ENCODE data around the gene TFAP2E.
A peak's percentile ranks its signal among the peaks of the same experiment; 100 is the strongest.

The TFAP2E gene

DNA sequence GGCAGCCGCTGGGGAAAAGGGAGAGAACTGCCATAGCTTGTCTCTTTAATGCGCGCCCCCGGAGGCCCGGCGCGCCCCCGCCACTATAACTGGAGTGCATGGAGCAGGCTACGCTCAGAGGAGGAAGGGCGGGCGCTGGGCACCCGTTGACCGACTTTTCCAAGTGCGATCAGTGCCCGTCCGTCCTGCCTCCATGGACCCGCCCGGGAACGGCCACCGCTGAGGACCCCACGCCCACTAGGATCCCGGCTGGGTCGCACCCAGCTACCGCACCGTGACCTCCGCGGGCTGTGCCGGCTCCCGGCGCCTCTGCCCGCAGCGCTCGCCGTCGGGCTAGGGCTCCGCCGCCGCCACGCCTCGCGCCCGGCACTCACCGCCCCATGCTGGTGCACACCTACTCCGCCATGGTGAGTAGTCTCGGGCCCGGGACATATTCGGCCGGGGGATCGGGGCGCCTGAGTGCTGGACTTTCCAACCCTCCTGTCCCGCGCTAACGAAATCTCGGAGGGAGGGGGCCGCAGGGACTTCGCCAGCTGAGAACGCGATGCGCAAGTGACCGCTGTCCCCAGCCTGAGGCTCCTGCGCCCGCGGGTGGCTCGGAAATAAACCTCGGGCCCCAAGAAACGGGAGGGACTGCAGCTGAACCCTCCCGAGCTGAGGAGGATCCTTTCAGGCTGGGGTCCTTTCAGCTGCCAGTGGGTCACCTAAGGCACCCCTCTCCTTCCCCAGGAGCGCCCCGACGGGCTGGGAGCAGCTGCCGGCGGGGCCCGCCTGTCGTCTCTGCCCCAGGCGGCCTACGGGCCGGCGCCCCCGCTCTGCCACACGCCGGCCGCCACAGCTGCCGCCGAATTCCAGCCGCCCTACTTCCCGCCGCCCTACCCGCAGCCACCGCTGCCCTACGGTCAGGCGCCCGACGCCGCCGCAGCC lies at the start of gene TFAP2E:
Gene TFAP2E, plus strand, starts transcription at position 117 of the 927 bp plus-strand sequence. Its CDS starts 264 bp downstream, at position 381.
- no peak for DNase-seq

DNA sequence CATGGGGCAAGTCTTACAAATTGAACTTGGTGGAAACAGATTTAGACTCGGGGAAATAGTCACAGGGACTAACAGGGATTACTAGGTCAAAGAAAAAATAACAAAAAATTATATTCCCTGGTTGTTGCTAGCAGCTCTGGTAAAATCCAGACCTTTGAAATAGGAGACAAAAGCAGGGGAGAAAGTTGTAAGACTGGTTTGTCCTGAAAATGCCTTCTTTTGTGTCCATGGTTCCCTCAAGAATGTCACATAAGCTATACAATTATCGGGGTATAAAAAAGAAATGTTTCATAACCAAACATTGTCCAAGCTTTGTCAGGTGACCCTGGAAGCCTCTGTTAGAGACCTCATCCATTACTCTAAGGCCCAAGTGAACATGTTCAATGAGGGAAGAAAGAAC lies 49.0 kb upstream of the TFAP2E start:
- no peak for DNase-seq

DNA sequence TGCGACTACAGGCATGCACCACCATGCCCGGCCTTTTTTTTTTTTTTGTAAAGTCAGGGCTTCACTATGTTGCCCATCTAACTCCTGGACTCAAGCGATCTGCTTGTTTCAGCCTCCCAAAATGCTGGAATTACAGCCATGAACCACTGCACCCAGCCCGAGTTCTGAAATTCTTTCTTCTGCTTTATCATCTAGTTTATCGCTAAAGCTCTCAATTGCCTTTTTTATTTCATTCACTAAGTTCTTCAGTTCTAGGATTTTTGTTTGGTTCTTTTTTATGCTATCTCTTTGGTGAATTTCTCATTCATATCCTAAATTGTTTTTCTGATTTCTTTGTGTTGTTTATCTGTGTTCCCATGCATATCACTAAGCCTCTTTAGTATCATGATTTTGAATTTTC lies 42.9 kb upstream of the TFAP2E start:
- no peak for DNase-seq

DNA sequence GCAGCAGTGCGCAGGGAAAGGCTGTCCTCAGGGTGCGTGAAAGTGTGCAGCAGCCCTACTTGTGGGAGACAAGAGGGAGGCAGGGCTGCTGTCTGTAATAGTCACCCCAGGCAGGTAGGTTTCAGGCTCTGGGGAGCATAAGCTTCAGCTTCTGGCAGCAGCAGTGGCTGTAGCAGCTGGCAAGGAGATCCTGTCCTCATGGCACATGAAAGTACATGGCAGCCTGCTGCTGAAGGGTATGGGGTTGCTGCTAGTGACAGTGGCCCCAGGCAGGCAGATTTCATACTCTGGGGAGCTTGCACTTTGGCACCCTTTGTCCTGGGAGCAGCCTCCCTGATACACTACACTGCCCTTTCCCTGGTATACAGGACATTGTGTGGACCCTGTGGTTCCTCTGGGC lies 42.2 kb upstream of the TFAP2E start:
- no peak for DNase-seq

DNA sequence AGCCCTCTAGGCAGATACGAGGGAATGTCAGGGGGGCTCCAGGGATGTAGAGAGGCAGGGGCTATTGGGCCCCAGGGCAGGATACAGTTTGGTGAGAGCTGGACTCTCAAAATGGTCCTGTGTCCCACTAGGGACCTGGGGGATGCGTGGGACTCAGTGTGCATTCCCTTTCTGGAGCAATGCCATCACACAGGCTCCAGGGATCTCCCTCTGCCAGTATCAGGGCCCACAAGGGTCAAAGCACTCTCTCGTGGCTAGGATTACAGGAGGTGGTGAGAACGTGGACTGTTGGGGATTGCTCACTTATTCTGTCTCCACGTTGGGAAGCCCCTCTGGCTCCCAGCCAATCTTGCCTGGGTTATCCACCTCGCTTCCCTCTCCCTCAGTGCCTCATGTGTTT lies 41.7 kb upstream of the TFAP2E start:
- no peak for DNase-seq

DNA sequence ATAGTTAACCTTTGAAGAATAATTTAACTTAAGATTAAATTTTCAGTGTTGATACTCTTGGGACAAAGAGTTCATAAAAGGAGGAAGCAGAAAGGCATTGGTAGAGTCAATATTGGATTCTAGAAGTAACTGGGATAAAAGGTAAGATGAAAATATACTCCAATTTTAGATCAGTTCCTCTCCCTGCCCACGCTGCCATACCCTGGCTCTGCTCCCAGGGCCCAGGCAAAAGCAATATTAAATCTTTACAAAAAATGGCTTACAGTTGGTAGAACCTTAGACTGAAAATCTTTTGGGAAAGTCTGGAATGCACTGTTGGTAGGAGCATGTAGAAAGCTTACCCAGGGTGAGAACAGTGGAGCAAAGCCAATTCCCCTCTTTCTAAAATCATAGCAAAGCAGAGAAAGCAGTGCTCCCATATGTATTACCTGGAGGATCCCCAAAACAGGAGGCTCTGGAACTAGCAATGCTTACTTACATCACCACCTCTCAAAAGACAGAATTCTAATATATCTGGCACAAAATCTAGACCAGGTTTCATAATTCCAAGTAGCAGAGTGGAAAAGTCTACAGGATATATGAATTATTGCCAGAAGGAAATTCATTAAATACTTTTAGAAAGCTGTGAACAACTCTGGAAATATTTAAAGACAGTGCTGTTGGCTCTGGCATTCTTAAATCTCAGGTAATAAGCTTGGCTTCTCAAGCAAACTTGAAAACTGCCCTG lies 40.5 kb upstream of the TFAP2E start:
- no peak for DNase-seq

DNA sequence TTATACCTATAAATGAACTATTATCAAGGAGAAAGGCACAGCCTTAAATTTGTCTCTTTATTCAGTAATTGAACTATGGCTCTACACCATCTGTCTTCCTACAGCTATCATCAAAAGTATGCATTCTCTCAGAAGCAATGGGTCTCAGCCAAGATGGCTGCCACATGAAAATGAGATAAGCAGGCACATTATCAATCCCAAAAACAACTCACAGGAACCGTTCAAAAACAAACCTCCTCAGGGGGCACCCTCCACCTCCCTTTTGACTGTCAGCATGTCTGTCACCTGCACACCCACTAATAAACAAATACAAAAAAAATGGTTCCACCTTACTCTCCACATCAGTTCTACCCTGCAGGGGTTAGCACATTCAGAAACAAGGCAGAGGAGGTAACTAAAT lies 39.5 kb upstream of the TFAP2E start:
- no peak for DNase-seq

DNA sequence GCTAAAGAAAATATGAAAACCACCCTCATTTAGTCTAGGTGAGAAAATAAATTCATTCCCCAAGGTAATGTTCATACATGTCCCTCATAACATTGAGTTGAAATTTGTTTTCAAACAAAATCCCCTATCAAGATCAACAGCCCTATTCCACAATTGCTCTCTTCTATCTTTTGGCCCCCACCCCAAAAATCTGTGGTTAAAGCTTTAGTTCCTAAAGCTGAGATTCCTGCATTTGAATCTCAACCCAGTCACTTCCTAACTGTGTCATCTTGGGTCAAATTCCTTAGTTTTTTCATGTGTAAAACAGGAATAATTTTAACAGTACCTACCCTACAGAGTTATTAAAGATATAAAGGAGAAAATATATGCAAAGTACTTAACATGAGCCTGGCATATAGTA lies 37.9 kb upstream of the TFAP2E start:
- DNase-seq: no peak

DNA sequence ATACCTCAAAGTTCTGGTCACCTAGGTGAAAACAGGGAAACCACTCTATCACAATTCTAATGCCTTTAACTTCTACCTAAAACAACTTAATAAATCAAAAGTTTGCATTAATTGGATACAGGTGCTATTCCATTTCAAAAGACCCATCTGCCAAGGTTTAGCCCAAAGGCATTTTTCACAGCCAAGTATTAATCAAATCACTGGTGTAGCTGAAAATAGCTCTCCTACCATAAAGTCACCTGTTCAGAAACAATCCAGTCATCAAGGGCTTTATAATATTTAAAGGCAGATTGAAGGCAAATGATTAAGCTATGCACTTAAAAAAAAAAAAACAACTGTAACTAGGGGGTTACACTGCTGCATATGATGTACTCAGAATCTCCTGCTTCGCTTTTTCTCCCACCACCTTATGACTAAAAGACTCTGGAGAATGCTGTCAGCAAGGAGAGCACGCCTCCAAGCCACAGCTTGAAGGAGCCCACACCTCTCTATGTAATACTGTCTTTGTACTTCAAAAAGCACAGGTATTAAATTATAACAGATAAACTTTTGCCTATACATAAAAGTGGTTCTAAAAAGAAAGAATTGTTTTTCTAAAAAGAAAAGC lies 36.5 kb upstream of the TFAP2E start:
- no peak for DNase-seq

DNA sequence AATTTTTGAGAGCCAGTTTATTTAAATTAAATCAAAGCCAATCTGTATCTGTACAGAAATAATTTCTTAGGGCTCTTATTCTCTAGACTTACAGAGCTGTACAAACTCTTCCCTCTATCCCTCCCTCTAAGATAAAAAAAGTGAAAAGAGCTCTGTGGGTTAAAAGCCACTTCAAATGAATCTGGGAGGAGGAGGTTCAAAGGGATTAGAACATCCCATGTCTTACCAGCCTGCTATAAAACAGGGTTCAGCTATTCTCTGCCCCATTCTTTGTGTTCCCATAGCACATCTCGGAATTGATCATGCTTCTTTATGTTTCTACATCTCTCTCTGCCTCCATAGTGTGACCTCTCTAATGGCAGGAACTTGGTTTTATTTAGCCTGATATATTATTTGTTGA lies 35.3 kb upstream of the TFAP2E start:
- no peak for DNase-seq

DNA sequence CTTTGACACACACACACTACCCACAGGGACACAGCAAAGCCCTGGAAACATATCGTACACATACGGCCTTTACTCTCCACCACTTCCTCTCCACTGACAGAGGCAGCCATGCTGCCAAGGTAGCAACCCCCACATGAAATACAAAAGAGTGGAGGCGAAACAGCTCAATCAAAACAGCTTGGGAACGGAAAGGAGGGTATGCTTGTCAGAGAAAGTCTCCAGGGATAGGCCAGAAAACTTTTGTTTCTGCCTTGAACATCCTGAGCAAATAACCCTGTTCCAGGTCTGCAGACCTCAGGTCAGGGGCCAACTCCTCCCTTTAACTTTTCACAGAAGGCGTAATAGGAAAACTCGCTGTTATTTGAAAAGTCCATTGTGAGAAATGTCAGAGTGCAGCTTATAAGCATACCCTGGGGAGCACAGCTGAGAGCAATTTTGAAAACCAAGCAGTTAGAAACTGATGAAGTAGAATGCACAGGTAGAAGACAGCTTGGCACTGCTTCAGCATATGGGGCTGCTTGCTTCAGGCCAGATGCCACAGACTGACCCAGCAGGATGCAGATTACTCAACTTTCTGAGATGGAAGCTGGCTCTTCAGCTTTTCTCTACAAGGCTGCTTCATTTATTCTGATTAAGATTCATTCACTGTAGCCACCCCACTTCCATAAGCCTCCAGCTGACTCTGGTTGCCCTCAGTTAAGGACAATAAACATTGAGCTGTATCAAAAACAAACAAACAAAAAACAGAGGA lies 33.9 kb upstream of the TFAP2E start:
- DNase-seq: peak; percentile 53

DNA sequence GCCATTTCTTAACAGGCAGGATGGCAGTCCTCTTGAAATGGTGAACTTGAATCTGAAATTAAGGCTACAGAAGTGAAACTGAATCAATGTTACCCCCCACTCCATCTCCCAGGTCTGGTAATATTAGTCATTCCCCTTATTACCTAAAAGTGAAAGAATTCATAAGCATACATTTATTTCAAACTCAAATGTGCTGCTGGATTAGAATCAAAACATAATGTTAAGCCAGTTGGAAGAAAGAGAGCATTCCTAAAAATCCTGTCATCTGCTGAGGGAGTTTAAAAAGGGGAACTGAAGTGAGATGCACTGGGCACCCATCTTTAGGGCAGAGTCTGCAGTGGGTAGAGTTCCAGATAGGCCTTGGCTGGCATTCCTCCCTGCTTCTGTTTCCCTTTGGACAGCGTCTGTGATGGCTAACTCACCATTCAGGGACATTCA lies 33.3 kb upstream of the TFAP2E start:
- DNase-seq: no peak

DNA sequence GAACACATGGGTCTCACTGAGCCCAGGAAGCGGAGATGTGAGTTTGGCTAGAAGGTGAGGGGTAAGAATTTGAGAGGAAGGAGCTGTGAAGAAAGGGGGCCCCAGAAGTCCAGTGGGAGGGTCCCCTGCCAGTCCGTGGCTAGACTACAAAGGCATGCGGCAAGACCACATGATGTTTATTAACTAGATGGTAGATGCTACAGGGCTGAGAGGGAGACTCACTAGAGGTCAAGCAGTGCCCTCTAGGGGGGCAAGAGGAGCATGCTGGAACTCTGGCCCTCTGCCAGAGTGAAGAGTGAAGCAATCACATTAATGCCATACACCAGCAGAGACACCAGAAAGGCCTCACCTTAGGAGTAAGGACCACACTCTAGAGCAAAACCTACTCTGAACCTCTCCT lies 28.1 kb upstream of the TFAP2E start:
- DNase-seq: peak; percentile 74

DNA sequence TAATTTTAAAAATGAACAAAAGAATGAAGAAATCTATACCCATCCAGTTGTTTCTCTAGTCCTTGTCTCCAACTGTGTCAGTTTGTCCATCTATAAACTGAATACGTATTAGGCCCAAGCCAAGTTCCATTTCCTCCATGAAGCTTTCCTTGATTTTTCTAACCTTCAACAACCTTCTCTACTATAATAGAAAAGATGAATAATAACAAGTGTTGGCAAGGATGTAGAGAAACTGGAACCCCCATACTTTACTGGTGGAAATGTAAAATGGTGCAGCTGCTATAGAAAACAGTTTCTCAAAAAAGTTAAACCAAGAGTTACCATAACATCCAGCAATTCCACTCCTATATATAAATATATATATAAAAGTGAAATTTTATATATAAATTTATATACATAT lies 26.5 kb upstream of the TFAP2E start:
- no peak for DNase-seq

DNA sequence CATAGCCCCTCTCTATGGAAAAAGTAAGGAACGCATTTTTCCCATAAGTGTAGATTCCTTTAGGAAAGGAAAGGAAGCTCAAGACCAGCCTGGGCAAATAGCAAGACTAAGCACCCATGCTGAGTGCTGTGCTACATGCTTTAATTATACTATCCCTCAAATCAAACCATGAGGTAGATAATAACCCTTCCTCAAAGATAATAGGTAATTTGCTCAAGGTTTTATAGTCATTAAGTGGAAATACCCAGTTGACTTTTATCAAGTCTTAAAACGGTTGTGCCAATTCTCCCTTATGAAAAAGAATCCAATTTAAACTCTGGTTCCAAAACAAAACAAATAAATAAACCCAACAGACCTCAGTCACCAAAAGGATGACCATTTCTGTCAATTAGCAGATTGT lies 19.3 kb upstream of the TFAP2E start:
- no peak for DNase-seq

DNA sequence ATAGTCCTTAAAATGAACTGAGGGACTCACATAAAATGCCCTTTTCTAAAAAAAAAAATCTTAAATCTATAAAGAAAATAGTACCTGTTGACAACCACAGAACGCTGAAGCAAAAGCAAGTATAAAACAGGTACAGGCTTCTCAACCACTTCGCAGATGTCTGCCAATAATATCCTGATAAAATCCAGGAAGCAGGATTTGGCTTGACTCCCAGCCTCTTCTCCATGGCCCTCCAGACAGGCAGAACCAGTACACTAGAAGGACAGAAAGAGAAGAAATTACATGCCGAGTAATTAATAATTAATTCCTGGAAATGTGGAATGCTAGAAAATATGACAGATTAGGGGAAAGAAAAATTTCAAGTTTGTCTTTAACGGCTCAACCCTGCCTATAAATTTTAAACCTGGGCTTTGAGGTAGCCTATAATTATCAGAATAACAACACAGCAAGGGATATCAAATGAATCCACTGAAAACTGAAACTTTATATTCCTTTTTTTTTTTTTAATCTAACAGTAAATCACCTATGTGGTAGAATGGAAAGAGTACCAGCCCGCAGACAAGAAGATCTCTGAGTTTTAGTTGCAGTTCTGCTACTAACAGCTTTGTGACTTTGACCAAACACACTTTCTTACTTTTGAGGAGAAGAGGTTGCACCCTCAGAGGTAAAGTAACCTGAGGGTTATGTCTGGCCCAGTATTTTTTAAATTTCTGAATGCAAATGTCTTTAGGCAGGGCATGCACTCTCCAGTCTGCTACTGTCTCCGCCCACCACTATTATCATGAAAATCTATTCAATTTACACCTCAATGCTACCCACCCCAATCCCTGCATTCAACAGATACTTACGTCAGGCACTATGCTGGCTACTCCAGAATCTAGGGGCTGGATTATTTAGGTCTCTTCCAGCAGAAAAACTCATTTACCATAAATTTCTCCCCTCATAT lies 18.6 kb upstream of the TFAP2E start:
- no peak for DNase-seq

DNA sequence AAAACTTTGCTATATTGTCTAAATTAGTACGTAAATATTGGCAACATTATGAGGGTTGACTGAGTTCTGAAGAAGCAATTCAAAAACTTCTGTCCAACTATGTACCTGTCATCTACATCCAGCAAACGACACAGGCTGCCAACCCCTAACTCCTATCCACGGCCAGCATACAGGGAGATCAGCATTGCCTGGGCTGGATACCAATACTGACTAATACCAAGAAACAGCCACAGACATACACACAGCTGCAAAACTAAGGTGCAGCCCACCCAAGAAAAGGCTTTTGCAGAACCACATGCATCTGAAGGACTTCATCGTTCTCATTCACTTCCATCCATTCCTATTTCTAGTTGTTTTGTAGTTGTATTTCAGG lies 17.9 kb upstream of the TFAP2E start:
- no peak for DNase-seq

DNA sequence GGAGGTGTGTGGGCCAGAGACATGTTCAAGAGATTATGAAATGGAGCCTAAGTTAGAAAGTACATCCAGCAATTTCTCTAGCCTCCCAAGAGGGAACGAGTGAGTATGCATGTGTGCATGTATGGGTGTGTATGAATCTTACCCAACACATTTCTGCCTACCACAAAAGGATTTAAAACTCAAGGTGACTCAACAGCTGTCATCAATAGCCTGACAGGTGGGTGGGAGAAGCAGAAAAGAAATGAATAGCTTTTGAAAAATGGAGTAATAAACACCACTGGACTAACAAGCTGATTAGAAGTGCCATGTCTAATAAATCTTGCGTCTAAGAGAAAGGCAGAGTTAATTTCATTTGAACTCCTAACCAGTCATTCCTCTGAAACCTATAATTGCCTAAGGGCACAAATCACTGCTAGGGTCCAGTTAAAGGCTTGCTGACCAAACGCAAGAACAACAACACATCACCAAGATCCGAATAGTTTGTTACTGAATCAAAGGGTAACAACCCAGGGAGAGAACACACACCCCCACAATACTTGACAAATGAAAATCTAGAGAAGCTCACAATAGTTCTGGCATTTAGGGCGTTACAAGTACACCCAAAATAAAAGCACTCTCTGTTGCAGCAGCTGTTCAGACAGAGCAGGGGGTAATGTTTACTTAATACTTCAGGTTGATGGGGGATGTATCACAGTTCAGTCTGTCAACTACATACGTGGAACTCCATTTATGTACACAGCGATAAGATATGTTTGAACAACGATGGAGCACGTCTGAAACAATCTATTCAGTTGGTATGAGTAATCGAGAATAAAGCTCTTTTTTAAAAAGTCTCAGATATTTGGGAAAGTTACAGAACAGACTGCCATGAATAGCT lies 17.3 kb upstream of the TFAP2E start:
- DNase-seq: no peak

DNA sequence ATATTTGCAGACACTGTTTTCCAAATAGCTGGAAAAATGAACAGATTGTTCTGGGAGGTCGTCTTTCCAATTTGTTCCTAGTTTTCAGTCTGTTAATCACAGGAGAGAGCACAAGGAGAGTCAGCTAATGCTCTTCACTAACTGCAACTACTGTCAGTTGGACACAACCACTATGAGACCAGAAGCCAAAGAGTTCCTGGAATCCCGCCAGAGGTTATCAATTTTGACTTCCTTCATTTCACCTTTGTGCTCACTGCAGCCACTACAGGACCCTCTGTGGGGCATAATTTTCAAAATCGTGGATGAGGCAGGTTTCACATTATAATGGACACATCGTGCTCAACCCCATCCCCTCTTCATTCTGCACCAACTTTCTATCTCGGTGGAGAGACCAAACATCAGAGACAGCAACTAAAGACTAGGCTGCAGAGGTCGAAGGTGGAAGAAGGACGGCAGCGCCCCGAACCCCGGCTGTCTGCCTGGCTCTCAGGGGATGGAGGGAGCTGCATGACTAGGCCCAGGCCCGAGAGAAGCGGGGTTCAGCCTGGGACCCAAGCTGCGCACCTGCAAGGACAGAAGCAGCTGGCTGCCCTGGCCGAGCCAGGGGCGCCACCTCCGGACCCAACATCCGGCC lies 16.5 kb upstream of the TFAP2E start:
- peak; percentile 21 for DNase-seq

DNA sequence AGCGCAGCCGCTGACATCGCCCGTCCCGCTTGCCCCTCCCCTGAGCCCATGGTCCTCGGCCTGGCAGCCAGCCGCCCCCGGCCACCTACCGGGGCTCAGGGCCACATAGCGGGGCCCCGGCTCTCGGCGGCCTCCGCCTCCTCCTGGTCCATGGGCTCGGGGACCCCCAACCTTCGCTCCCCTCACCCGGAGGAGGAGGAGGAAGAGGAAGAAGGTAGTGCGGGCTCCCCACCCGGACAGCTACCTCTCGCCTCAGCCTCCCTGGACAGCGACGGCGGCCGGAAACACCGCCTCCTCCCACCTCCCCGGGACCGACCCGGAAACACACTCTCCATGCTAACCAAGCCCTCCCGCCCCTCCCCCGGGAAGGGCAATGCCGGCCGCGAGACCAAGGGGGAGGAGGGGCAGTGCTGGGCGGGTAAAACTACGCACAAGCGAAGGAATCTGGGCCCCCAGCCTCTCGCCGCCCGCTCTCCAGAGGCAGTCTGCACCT lies 15.9 kb upstream of the TFAP2E start, which contains the start of gene KIAA0319L:
Gene KIAA0319L, minus strand, starts transcription at position 286 of the 493 bp plus-strand sequence. CDS start 2,912 bp downstream, outside the sequence.
- DNase-seq: no peak
